ENCODE measurements around the gene UCN2. TPM values are rescaled to one million over a fixed set of nuclear protein-coding genes. Genes with fewer than 3 reads are reported as not detected.

The UCN2 gene
- total RNA-seq (under 1 TPM in 3 of 7 donors, not detected in 4; 0.18 to 0.22 (median 0.20) TPM), polyA plus RNA-seq (under 1 TPM in 1 of 2 donors, not detected in 1; 0.18 TPM)
- long read RNA-seq, donor 1 = 0 reads
- long read RNA-seq, donor 2 = 0 reads
- long read RNA-seq, donor 3 = 0 reads

GRCh38 chr3:48563382-48563918 lies at the start of gene UCN2:
Gene UCN2 (minus strand): TSS chr3:48563781. CDS start chr3:48563124, 657 bp downstream.
- intact Hi-C loops (cut with DNase I) = no loop called here
- no peak for DNase-seq
- no peak for TF ChIP-seq POLR2A (IDR thresholded peaks at IDR 0.05)
- TF ChIP-seq CTCF (IDR thresholded peaks at IDR 0.05) = no peak
- no peaks in the 10 kb centered on the region for H3K27me3 ChIP-seq
- no peak within 1 kb of the TSS for H3K27ac ChIP-seq
- H3K9me3 ChIP-seq = no peaks in the 10 kb centered on the region
- no peak within 1 kb of the TSS for H3K4me3 ChIP-seq
- 63 to 76% (median 69%) methylated on average over 6 of the region's 6 CpGs for WGBS, 3 donors
- peaks cover 7% of the 10 kb centered on the region for H3K4me1 ChIP-seq (ENCODE audit: insufficient read depth)
- no peaks in the 10 kb centered on the region for H3K36me3 ChIP-seq

- H3K4me1 ChIP-seq (ENCODE audit: insufficient read depth) = peaks cover 5% of the 10 kb centered on the region
These were observed 48.7 kb upstream of the UCN2 start for GRCh38 chr3:48612309-48612708.

GRCh38 chr3:48609088-48610005 lies 45.8 kb upstream of the UCN2 start, which contains the start of gene UQCRC1:
Gene UQCRC1 (minus strand): TSS chr3:48609646. CDS start chr3:48609620, 26 bp downstream.
- no peaks in the 10 kb centered on the region for H3K27me3 ChIP-seq
- TF ChIP-seq CTCF (IDR thresholded peaks at IDR 0.05) = peak; percentile 72 to 95 (median 94)
- no peak for TF ChIP-seq EP300 (IDR thresholded peaks at IDR 0.05)
- peak; percentile 84 for TF ChIP-seq POLR2A (IDR thresholded peaks at IDR 0.05)
- peak within 1 kb of the TSS; percentile 74 for H3K27ac ChIP-seq
- no peaks in the 10 kb centered on the region for H3K9me3 ChIP-seq
- H3K36me3 ChIP-seq = no peaks in the 10 kb centered on the region
- intact Hi-C loops (cut with DNase I) = loop anchor here in 1 of 4 donors (5.0 to 10.0 kb wide), 2 partner anchors 52 to 1945 kb away; partner anchors contain the start of gene PFKFB4
- peaks cover 5% of the 10 kb centered on the region for H3K4me1 ChIP-seq (ENCODE audit: insufficient read depth)
- DNase-seq = peak; percentile 90 to 96 (median 93)
- 2 to 3% (median 2%) methylated on average over 79 to 86 of the region's 86 CpGs for WGBS, 3 donors
- H3K4me3 ChIP-seq = peak within 1 kb of the TSS; percentile 70

More at GRCh38 chr3:48612309-48612708, 48.7 kb upstream of the UCN2 start:
- Histone ChIP-seq H3K36me3 (no peaks in the 10 kb centered on the region), H3K4me3 (no peak overlapping the region), H3K27me3 (no peaks in the 10 kb centered on the region), H3K9me3 (no peaks in the 10 kb centered on the region), H3K27ac (no peak overlapping the region)
- WGBS, 3 donors = 3 to 26% (median 12%) methylated on average over 1 of the region's 1 CpG
- no peak for TF ChIP-seq EP300 (IDR thresholded peaks at IDR 0.05)
- no peak for TF ChIP-seq CTCF (IDR thresholded peaks at IDR 0.05)
- TF ChIP-seq POLR2A (IDR thresholded peaks at IDR 0.05) = no peak
- no peak for DNase-seq
- intact Hi-C loops (cut with DNase I) = loop anchor here in 1 of 4 donors (10.0 kb wide), 1 partner anchor 1942 kb away; no protein-coding TSS in a partner anchor

- H3K4me3 ChIP-seq = no peak overlapping the region
- no peaks in the 10 kb centered on the region for H3K9me3 ChIP-seq
- intact Hi-C loops (cut with DNase I) = loop anchor here in 1 of 4 donors (5.0 kb wide), 1 partner anchor 50 kb away; the partner anchor contains the start of gene PFKFB4
- WGBS, 3 donors = 92 to 96% (median 95%) methylated on average over 5 of the region's 5 CpGs
- H3K4me1 ChIP-seq (ENCODE audit: insufficient read depth) = peaks cover 5% of the 10 kb centered on the region
- no peak for TF ChIP-seq POLR2A (IDR thresholded peaks at IDR 0.05)
- no peak for TF ChIP-seq EP300 (IDR thresholded peaks at IDR 0.05)
- no peak for DNase-seq
- H3K27ac ChIP-seq = no peak overlapping the region
- H3K27me3 ChIP-seq = no peaks in the 10 kb centered on the region
- no peaks in the 10 kb centered on the region for H3K36me3 ChIP-seq
These were observed 43.9 kb upstream of the UCN2 start for GRCh38 chr3:48607519-48607918.
